SK-N-SH treated with all-trans-retinoic acid at 6 μM for 48 hours (cell line): ENCODE data around the gene MYH9.
"Not testable (repeated sequence)": the region's sequence is repeated elsewhere in the genome, so short reads cannot be mapped to it uniquely, and the experiment has no call there.

ENCODE experiments used
- BACH2 ChIP-seq: fragments of 250-450 bp; sonication (Bioruptor Pico); IDR thresholded peaks from 2 replicates; pipeline ENCODE4 v1.9.0; 2021; ENCODE audit warnings: mild to moderate bottlenecking, borderline replicate concordance
- CREB5 ChIP-seq: fragments of 250-450 bp; sonication (Bioruptor Pico); IDR thresholded peaks from 2 replicates; pipeline ENCODE4 v1.5.1; 2020; ENCODE audit warnings: low read depth, mild to moderate bottlenecking, moderate library complexity
- CSDC2 ChIP-seq: fragments of 250-450 bp; sonication (Bioruptor Pico); IDR thresholded peaks from 2 replicates; pipeline ENCODE4 v1.5.0; 2020; ENCODE audit warnings: mild to moderate bottlenecking, moderate library complexity
- CSRNP3 ChIP-seq: fragments of 250-450 bp; sonication (Bioruptor Pico); IDR thresholded peaks from 2 replicates; pipeline ENCODE4 v1.5.1; 2021; ENCODE audit warnings: mild to moderate bottlenecking, moderate library complexity
- ESRRG ChIP-seq: fragments of 250-450 bp; sonication (Bioruptor Pico); IDR thresholded peaks from 2 replicates; pipeline ENCODE4 v1.6.1; 2021; ENCODE audit warnings: mild to moderate bottlenecking
- ISL1 ChIP-seq: fragments of 250-450 bp; sonication (Bioruptor Pico); IDR thresholded peaks from 2 replicates; pipeline ENCODE4 v2.1.2; 2022; ENCODE audit warnings: mild to moderate bottlenecking, moderate library complexity
- PATZ1 ChIP-seq: fragments of 250-450 bp; sonication (Bioruptor Pico); IDR thresholded peaks from 2 replicates; pipeline ENCODE4 v1.8.0; 2020; ENCODE audit warnings: mild to moderate bottlenecking, moderate library complexity, borderline replicate concordance
- POU6F1 ChIP-seq: fragments of 250-450 bp; sonication (Bioruptor Pico); IDR thresholded peaks from 2 replicates; pipeline ENCODE4 v1.8.0; 2021; ENCODE audit warnings: low read depth, mild to moderate bottlenecking, moderate library complexity, borderline replicate concordance
- PPARA ChIP-seq: fragments of 250-450 bp; sonication (Bioruptor Pico); IDR thresholded peaks from 2 replicates; pipeline ENCODE4 v1.5.0; 2020; ENCODE audit warnings: mild to moderate bottlenecking, borderline replicate concordance
- RARB ChIP-seq: fragments of 250-450 bp; sonication (Bioruptor Pico); IDR thresholded peaks from 2 replicates; pipeline ENCODE4 v1.8.0; 2021; ENCODE audit warnings: mild to moderate bottlenecking, moderate library complexity
- SNAI2 ChIP-seq: fragments of 250-450 bp; sonication (Bioruptor Pico); IDR thresholded peaks from 2 replicates; pipeline ENCODE4 v1.5.0; 2020; ENCODE audit warnings: mild to moderate bottlenecking, moderate library complexity
- TCF4 ChIP-seq: fragments of 250-450 bp; sonication (Bioruptor Pico); IDR thresholded peaks from 2 replicates; pipeline ENCODE4 v1.8.0; 2021; ENCODE audit warnings: mild to moderate bottlenecking, moderate library complexity, borderline replicate concordance
- ZFP30 ChIP-seq: fragments of 450-650 bp; formaldehyde crosslinking; IDR thresholded peaks from 2 replicates; pipeline ENCODE4 v1.5.0; 2022; ENCODE audit warnings: mild to moderate bottlenecking, moderate library complexity
- ZNF8 ChIP-seq: fragments of 450-650 bp; formaldehyde crosslinking; IDR thresholded peaks from 2 replicates; pipeline ENCODE4 v1.5.0; 2020; ENCODE audit warnings: mild to moderate bottlenecking, moderate library complexity

- not testable (repeated sequence) for TF ChIP-seq SNAI2 (CRISPR knock-in tag); ZNF8; RARB (CRISPR knock-in tag); BACH2 (CRISPR knock-in tag); TCF4; CREB5 (CRISPR knock-in tag); POU6F1 (CRISPR knock-in tag); ISL1 (CRISPR knock-in tag); PATZ1 (CRISPR knock-in tag); PPARA (CRISPR knock-in tag); CSDC2 (CRISPR knock-in tag); CSRNP3; ESRRG; ZFP30 (CRISPR knock-in tag)
Measured at GRCh38 chr22:36409554-36409910, 21.8 kb upstream of the MYH9 start.
